SK-N-SH (cell line): ENCODE data around the gene C17orf114.
A peak's percentile ranks its signal among the peaks of the same experiment; 100 is the strongest.

Experiments
- CTCF ChIA-PET: fragments of 300-600, 350-600 bp; formaldehyde crosslinking; extraction: SDS; loops from one replicate; lab custom pipeline; 2021; lab: Yijun Ruan, JAX
- POLR2A ChIA-PET: fragments of 350-600 bp; sonication (Branson Sonifier 250); formaldehyde crosslinking; extraction: SDS; loops from one replicate; lab custom pipeline; 2020; ENCODE audit warnings: antibody characterized with exemption, inconsistent platforms; lab: Yijun Ruan, JAX
- DNase-seq: peaks from one replicate; pipeline ENCODE4 v3.0.0; 2012
- H2AFZ ChIP-seq: fragments of 200-600 bp; sonication (generic); 2 replicates; pipeline ENCODE4 v1.8.1; 2016; ENCODE audit warnings: antibody characterized with exemption, mild to moderate bottlenecking, low read depth
- H3F3A ChIP-seq: fragments of 200-600 bp; sonication (generic); replicated peaks from 2 replicates; pipeline ENCODE3; 2016; ENCODE audit warnings: antibody characterized with exemption, mild to moderate bottlenecking; ENCODE audit not compliant: insufficient read depth
- H3K27ac ChIP-seq, 2 experiments: fragments of 200-500 bp in 1 of 2; fragments of 200-600 bp in 1 of 2; sonication (Bioruptor generic) in 1 of 2; sonication (generic), shearing (Covaris generic) in 1 of 2; 2 replicates each; pipeline versions ENCODE4 v1.5.1 to v1.6.1; 2014 to 2016; ENCODE audit warnings: low read depth in 2 of 2, inconsistent platforms in 1 of 2, low read length in 1 of 2, mild to moderate bottlenecking in 1 of 2, mixed read lengths in 1 of 2
- H3K27me3 ChIP-seq: fragments of 200-600 bp; sonication (generic), shearing (Covaris generic); 2 replicates; pipeline ENCODE4 v1.6.1; 2016; ENCODE audit warnings: mixed run types; ENCODE audit not compliant: insufficient read depth
- H3K36me3 ChIP-seq, 2 experiments: fragments of 200-500 bp in 1 of 2; fragments of 200-600 bp in 1 of 2; sonication (Bioruptor generic) in 1 of 2; sonication (generic) in 1 of 2; replicated peaks in 1 of 2; 2 replicates each; pipeline versions ENCODE3 to v1.5.1; 2014 to 2016; ENCODE audit warnings: low read length in 1 of 2, mild to moderate bottlenecking in 1 of 2; ENCODE audit not compliant: insufficient read depth in 2 of 2, control insufficient read depth in 1 of 2
- H3K4me1 ChIP-seq, 2 experiments: fragments of 200-500 bp in 1 of 2; fragments of 200-600 bp in 1 of 2; sonication (Bioruptor generic) in 1 of 2; sonication (generic), shearing (Covaris generic) in 1 of 2; 2 replicates each; pipeline versions ENCODE4 v1.5.1 to v1.6.1; 2014 to 2016; ENCODE audit warnings: low read depth in 1 of 2, low read length in 1 of 2, mixed run types in 1 of 2; ENCODE audit not compliant: insufficient read depth in 2 of 2, control insufficient read depth in 1 of 2
- H3K4me2 ChIP-seq: fragments of 200-600 bp; sonication (generic), shearing (Covaris generic); 2 replicates; pipeline ENCODE4 v1.6.1; 2017; ENCODE audit warnings: mixed run types
- H3K4me3 ChIP-seq, 2 experiments: fragments of 200-500 bp in 1 of 2; fragments of 200-600 bp in 1 of 2; sonication (Bioruptor generic) in 1 of 2; sonication (generic), shearing (Covaris generic) in 1 of 2; 2 replicates each; pipeline versions ENCODE4 v1.5.1 to v1.8.1; 2014 to 2016; ENCODE audit warnings: low read depth in 2 of 2, inconsistent platforms in 1 of 2, low read length in 1 of 2, mild to moderate bottlenecking in 1 of 2, mixed read lengths in 1 of 2, moderate library complexity in 1 of 2
- H3K79me2 ChIP-seq: fragments of 200-600 bp; sonication (generic); 2 replicates; pipeline ENCODE4 v1.8.1; 2017; ENCODE audit warnings: mild to moderate bottlenecking; ENCODE audit not compliant: insufficient read depth
- H3K9ac ChIP-seq: fragments of 200-600 bp; sonication (generic); 2 replicates; pipeline ENCODE4 v1.6.1; 2017; ENCODE audit warnings: mixed run types
- H3K9me2 ChIP-seq: fragments of 200-600 bp; sonication (generic); 2 replicates; pipeline ENCODE4 v1.6.1; 2017; ENCODE audit warnings: mixed run types
- H3K9me3 ChIP-seq: fragments of 200-600 bp; sonication (generic); 2 replicates; pipeline ENCODE4 v1.6.1; 2017; ENCODE audit warnings: mixed run types, mild to moderate bottlenecking, moderate library complexity
- H4K20me1 ChIP-seq: fragments of 200-600 bp; sonication (generic); 2 replicates; pipeline ENCODE4 v1.6.1; 2017; ENCODE audit warnings: mild to moderate bottlenecking, mixed run types; ENCODE audit not compliant: insufficient read depth
- CHD2 ChIP-seq: fragments of 150-350 bp; IDR thresholded peaks from 2 replicates; pipeline ENCODE4 v1.6.1; 2018; ENCODE audit warnings: low read length; ENCODE audit not compliant: partially characterized antibody
- ELF1 ChIP-seq: IDR thresholded peaks from 2 replicates; pipeline ENCODE4 v1.4.0; 2012
- EZH2phosphoT487 ChIP-seq: fragments of 200-600 bp; sonication (generic); IDR thresholded peaks from 2 replicates; pipeline ENCODE4 v1.6.1; 2017; ENCODE audit warnings: low read depth, mixed run types, mild to moderate bottlenecking, antibody characterized with exemption, moderate library complexity, borderline replicate concordance
- FOSL2 ChIP-seq: IDR thresholded peaks from 2 replicates; pipeline ENCODE4 v1.4.0; 2012; ENCODE audit warnings: low read depth, mild to moderate bottlenecking, moderate library complexity, borderline replicate concordance
- FOXM1 ChIP-seq: IDR thresholded peaks from 2 replicates; pipeline ENCODE4 v1.4.0; 2012; ENCODE audit warnings: low read depth, mild to moderate bottlenecking
- GABPA ChIP-seq: IDR thresholded peaks from 2 replicates; pipeline ENCODE4 v1.4.0; 2012; ENCODE audit warnings: low read depth, mild to moderate bottlenecking
- GATA2 ChIP-seq: sonication (generic); formaldehyde crosslinking; IDR thresholded peaks from 2 replicates; pipeline ENCODE4 v1.5.0; 2020; ENCODE audit warnings: mild to moderate bottlenecking, missing genetic modification reagents
- MEF2A ChIP-seq: IDR thresholded peaks from 2 replicates; pipeline ENCODE4 v1.4.0; 2012; ENCODE audit warnings: low read depth, borderline replicate concordance
- NFIC ChIP-seq: IDR thresholded peaks from 2 replicates; pipeline ENCODE4 v1.4.0; 2012; ENCODE audit warnings: borderline replicate concordance
- RAD21 ChIP-seq: IDR thresholded peaks from 2 replicates; pipeline ENCODE4 v1.6.1; 2012; ENCODE audit warnings: mild to moderate bottlenecking, low read length
- USF2 ChIP-seq: fragments of 150-350 bp; IDR thresholded peaks from 2 replicates; pipeline ENCODE4 v1.6.1; 2017; ENCODE audit warnings: antibody characterized with exemption, low read length, low read depth, borderline replicate concordance
- WGBS: methylation state at CpG from one replicate; pipeline ENCODE4 v1.1.6; 2017; ENCODE audit warnings: low lambda C conversion rate; 5-methylcytosine and 5-hydroxymethylcytosine counted together
- TF ChIP-seq, protein P1 (sequence below): IDR thresholded peaks from 2 replicates; pipeline ENCODE4 v1.4.0; 2012; ENCODE audit warnings: low read depth, borderline replicate concordance
- TF ChIP-seq, protein P2 (sequence below): IDR thresholded peaks from 2 replicates; pipeline ENCODE4 v1.4.0; 2012; ENCODE audit warnings: low read depth
- TF ChIP-seq, protein P3 (sequence below): fragments of 200-600 bp; sonication (generic); IDR thresholded peaks from 2 replicates; pipeline ENCODE4 v1.6.1; 2017; ENCODE audit warnings: antibody characterized with exemption, mild to moderate bottlenecking, moderate library complexity

C17orf114 gene

GRCh38 chr17:4806456-4806776 is 4.3 kb upstream of the C17orf114 start:
- peak overlapping the region; percentile 97 for H2AFZ ChIP-seq

More at GRCh38 chr17:4806456-4806776, 4.3 kb upstream of the C17orf114 start:
- Histone ChIP-seq H3K9me3 (no peaks in the 10 kb centered on the region), H3K79me2 (peaks cover 17% of the 10 kb centered on the region; the same call in 1 of the 2 replicates), H3K9ac (peak overlapping the region; percentile 83), H3K27ac (no peak overlapping the region; a peak in 1 of 4 replicates), H3F3A (no peaks in the 10 kb centered on the region), H4K20me1 (no peaks in the 10 kb centered on the region), H3K4me3 (peak overlapping the region; percentile 63 to 92), H3K4me1 (peaks cover 0 to 8% of the 10 kb centered on the region in 2 experiments; a peak in 1 of 4 replicates), H3K27me3 (no peaks in the 10 kb centered on the region), H3K9me2 (no peaks in the 10 kb centered on the region), H3K36me3 (peaks cover 5 to 6% of the 10 kb centered on the region in 2 experiments), H3K4me2 (peak overlapping the region; percentile 93)
- ChIA-PET POLR2A (interaction anchor here (1.0 to 1.2 kb wide), 3 partner anchors 10 to 16 kb away, joined by 4 to 11 read pairs (median 10); partner anchors contain the start of gene PSMB6), CTCF (interaction anchor here (0.7 to 2.0 kb wide), 7 partner anchors 9 to 103 kb away, joined by 3 to 10 read pairs (median 4); partner anchors contain the start of gene PSMB6)
- no peak for TF ChIP-seq RAD21
- TF ChIP-seq USF2 = no peak
- no peak for TF ChIP-seq FOSL2
- TF ChIP-seq FOXM1 = no peak
- TF ChIP-seq, protein P1, sequence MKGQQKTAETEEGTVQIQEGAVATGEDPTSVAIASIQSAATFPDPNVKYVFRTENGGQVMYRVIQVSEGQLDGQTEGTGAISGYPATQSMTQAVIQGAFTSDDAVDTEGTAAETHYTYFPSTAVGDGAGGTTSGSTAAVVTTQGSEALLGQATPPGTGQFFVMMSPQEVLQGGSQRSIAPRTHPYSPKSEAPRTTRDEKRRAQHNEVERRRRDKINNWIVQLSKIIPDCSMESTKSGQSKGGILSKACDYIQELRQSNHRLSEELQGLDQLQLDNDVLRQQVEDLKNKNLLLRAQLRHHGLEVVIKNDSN = no peak
- TF ChIP-seq, protein P2, sequence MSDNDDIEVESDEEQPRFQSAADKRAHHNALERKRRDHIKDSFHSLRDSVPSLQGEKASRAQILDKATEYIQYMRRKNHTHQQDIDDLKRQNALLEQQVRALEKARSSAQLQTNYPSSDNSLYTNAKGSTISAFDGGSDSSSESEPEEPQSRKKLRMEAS = no peak
- TF ChIP-seq, protein P3, sequence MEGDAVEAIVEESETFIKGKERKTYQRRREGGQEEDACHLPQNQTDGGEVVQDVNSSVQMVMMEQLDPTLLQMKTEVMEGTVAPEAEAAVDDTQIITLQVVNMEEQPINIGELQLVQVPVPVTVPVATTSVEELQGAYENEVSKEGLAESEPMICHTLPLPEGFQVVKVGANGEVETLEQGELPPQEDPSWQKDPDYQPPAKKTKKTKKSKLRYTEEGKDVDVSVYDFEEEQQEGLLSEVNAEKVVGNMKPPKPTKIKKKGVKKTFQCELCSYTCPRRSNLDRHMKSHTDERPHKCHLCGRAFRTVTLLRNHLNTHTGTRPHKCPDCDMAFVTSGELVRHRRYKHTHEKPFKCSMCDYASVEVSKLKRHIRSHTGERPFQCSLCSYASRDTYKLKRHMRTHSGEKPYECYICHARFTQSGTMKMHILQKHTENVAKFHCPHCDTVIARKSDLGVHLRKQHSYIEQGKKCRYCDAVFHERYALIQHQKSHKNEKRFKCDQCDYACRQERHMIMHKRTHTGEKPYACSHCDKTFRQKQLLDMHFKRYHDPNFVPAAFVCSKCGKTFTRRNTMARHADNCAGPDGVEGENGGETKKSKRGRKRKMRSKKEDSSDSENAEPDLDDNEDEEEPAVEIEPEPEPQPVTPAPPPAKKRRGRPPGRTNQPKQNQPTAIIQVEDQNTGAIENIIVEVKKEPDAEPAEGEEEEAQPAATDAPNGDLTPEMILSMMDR = no peak
- TF ChIP-seq GABPA = no peak
- TF ChIP-seq NFIC = no peak
- TF ChIP-seq EZH2phosphoT487 = no peak
- no peak for TF ChIP-seq MEF2A
- no peak for TF ChIP-seq ELF1
- TF ChIP-seq CHD2 = no peak
- no peak for TF ChIP-seq GATA2 (CRISPR knock-in tag)
- DNase-seq = no peak
- 3% methylated on average over 15 of the region's 16 CpGs for WGBS
